DOHH2 (cell line): ENCODE measurements around the gene KIF3B.

ENCODE experiments used
- H3F3A ChIP-seq: fragments of 200-600 bp; sonication (generic), shearing (Covaris generic); 2 replicates; pipeline ENCODE4 v1.6.0; 2016; ENCODE audit warnings: antibody characterized with exemption, mild to moderate bottlenecking; ENCODE audit not compliant: control insufficient read depth, insufficient read depth
- H3K27ac ChIP-seq: fragments of 200-600 bp; sonication (generic); 2 replicates; pipeline ENCODE4 v1.5.1; 2014; ENCODE audit warnings: low read depth, mild to moderate bottlenecking, low read length, moderate library complexity
- H3K27me3 ChIP-seq: fragments of 200-600 bp; sonication (generic); 2 replicates; pipeline ENCODE4 v1.6.1; 2014; ENCODE audit warnings: mild to moderate bottlenecking, low read length, mixed read lengths; ENCODE audit not compliant: control insufficient read depth
- H3K36me3 ChIP-seq: fragments of 200-600 bp; sonication (generic); 2 replicates; pipeline ENCODE4 v1.6.1; 2014; ENCODE audit warnings: mild to moderate bottlenecking, low read length, moderate library complexity, mixed read lengths; ENCODE audit not compliant: control insufficient read depth
- H3K4me1 ChIP-seq: fragments of 200-600 bp; sonication (generic); 2 replicates; pipeline ENCODE4 v1.6.1; 2014; ENCODE audit warnings: mild to moderate bottlenecking, low read length, mixed read lengths; ENCODE audit not compliant: control insufficient read depth
- H3K4me2 ChIP-seq: fragments of 200-600 bp; sonication (generic); 2 replicates; pipeline ENCODE4 v1.6.0; 2014; ENCODE audit warnings: mild to moderate bottlenecking, low read length, moderate library complexity
- H3K4me3 ChIP-seq: fragments of 200-600 bp; sonication (generic); 2 replicates; pipeline ENCODE4 v1.5.1; 2014; ENCODE audit warnings: mild to moderate bottlenecking, low read length, mixed read lengths
- H3K79me2 ChIP-seq: fragments of 200-600 bp; sonication (generic); 2 replicates; pipeline ENCODE4 v1.6.1; 2014; ENCODE audit warnings: mild to moderate bottlenecking, low read length, mixed read lengths; ENCODE audit not compliant: control insufficient read depth
- H3K9me2 ChIP-seq: fragments of 200-600 bp; sonication (generic); replicated peaks from 2 replicates; pipeline ENCODE4 v1.6.1; 2014; ENCODE audit warnings: mild to moderate bottlenecking, low read length, mixed read lengths; ENCODE audit not compliant: control insufficient read depth
- H3K9me3 ChIP-seq: fragments of 200-600 bp; sonication (generic); 2 replicates; pipeline ENCODE4 v1.6.1; 2014; ENCODE audit warnings: antibody characterized with exemption, low read length, mixed read lengths; ENCODE audit not compliant: control insufficient read depth, insufficient read depth
- H4K20me1 ChIP-seq: fragments of 200-600 bp; sonication (generic); 2 replicates; pipeline ENCODE4 v1.6.0; 2014; ENCODE audit warnings: low read depth, mild to moderate bottlenecking, antibody characterized with exemption, low read length, moderate library complexity; ENCODE audit not compliant: control insufficient read depth, insufficient read depth
- CTCF ChIP-seq: fragments of 200-600 bp; sonication (generic); IDR thresholded peaks from one replicate; pipeline ENCODE4 v1.5.1; 2014; ENCODE audit warnings: antibody characterized with exemption, mild to moderate bottlenecking, low read depth, low read length; ENCODE audit not compliant: poor library complexity, severe bottlenecking
- EZH2phosphoT487 ChIP-seq: fragments of 200-600 bp; sonication (generic); IDR thresholded peaks from 2 replicates; pipeline ENCODE4 v1.6.1; 2017; ENCODE audit warnings: borderline replicate concordance, mild to moderate bottlenecking, antibody characterized with exemption, low read length, moderate library complexity, mixed read lengths

KIF3B gene

GRCh38 chr20:32315891-32316290, 38.4 kb downstream of the KIF3B start:
- Histone ChIP-seq H3K4me1 (peaks cover 5% of the 10 kb centered on the region), H3F3A (peaks cover 6% of the 10 kb centered on the region; the same call in 1 of the 2 replicates), H3K36me3 (peaks cover 53% of the 10 kb centered on the region), H4K20me1 (no peaks in the 10 kb centered on the region), H3K9me2 (no peaks in the 10 kb centered on the region), H3K27ac (no peak overlapping the region), H3K79me2 (peaks cover 14% of the 10 kb centered on the region), H3K4me3 (no peak overlapping the region), H3K9me3 (no peaks in the 10 kb centered on the region), H3K27me3 (no peaks in the 10 kb centered on the region), H3K4me2 (no peak overlapping the region)
- TF ChIP-seq EZH2phosphoT487 (no peak), CTCF (no peak)

- TF ChIP-seq CTCF (no peak), EZH2phosphoT487 (no peak)
- Histone ChIP-seq H3K36me3 (peaks cover 57% of the 10 kb centered on the region), H3K4me1 (peaks cover 13% of the 10 kb centered on the region), H3K4me3 (no peak overlapping the region), H3K9me3 (no peaks in the 10 kb centered on the region), H3K27me3 (no peaks in the 10 kb centered on the region), H3K4me2 (no peak overlapping the region), H3F3A (peaks cover 8% of the 10 kb centered on the region; the same call in 1 of the 2 replicates), H3K27ac (no peak overlapping the region), H4K20me1 (no peaks in the 10 kb centered on the region), H3K9me2 (no peaks in the 10 kb centered on the region), H3K79me2 (peaks cover 14% of the 10 kb centered on the region)
Observed at GRCh38 chr20:32316667-32317066, 39.2 kb downstream of the KIF3B start.

GRCh38 chr20:32319100-32319499, 41.6 kb downstream of the KIF3B start:
- no peak for TF ChIP-seq CTCF
- no peak for TF ChIP-seq EZH2phosphoT487

GRCh38 chr20:32320305-32320704, 42.9 kb downstream of the KIF3B start:
- no peaks in the 10 kb centered on the region for H3K27me3 ChIP-seq
- H3F3A ChIP-seq = peaks cover 14% of the 10 kb centered on the region; the same call in 1 of the 2 replicates
- H3K9me3 ChIP-seq = no peaks in the 10 kb centered on the region
- no peak overlapping the region for H3K27ac ChIP-seq
- H4K20me1 ChIP-seq = no peaks in the 10 kb centered on the region
- H3K4me1 ChIP-seq = peaks cover 16% of the 10 kb centered on the region
- no peaks in the 10 kb centered on the region for H3K79me2 ChIP-seq
- H3K4me3 ChIP-seq = no peak overlapping the region
- no peak overlapping the region for H3K4me2 ChIP-seq
- no peak for TF ChIP-seq CTCF
- no peak for TF ChIP-seq EZH2phosphoT487
- peaks cover 47% of the 10 kb centered on the region for H3K36me3 ChIP-seq
- no peaks in the 10 kb centered on the region for H3K9me2 ChIP-seq

More at GRCh38 chr20:32319100-32319499, 41.6 kb downstream of the KIF3B start:
- no peak overlapping the region for H3K4me3 ChIP-seq
- H3K4me2 ChIP-seq = no peak overlapping the region
- H3K27me3 ChIP-seq = no peaks in the 10 kb centered on the region
- peaks cover 47% of the 10 kb centered on the region for H3K36me3 ChIP-seq
- H4K20me1 ChIP-seq = no peaks in the 10 kb centered on the region
- H3K9me3 ChIP-seq = no peaks in the 10 kb centered on the region
- H3K9me2 ChIP-seq = no peaks in the 10 kb centered on the region
- H3F3A ChIP-seq = peaks cover 14% of the 10 kb centered on the region; the same call in 1 of the 2 replicates
- peaks cover 16% of the 10 kb centered on the region for H3K4me1 ChIP-seq
- no peak overlapping the region for H3K27ac ChIP-seq
- no peaks in the 10 kb centered on the region for H3K79me2 ChIP-seq
